Body of pancreas (tissue), 4 donors: ENCODE data around the gene C14orf93. TPM values are rescaled to one million over a fixed set of nuclear protein-coding genes. Genes with fewer than 3 reads are reported as not detected.
A peak's percentile ranks its signal among the peaks of the same experiment; 100 is the strongest.
"Not testable (repeated sequence)": the region's sequence is repeated elsewhere in the genome, so short reads cannot be mapped to it uniquely, and the experiment has no call there.

ENCODE experiments used
- ATAC-seq: fragments of 150-250 bp; one replicate; pipeline ENCODE4 v1.9.1; 2016
- DNase-seq, 4 donors: peaks; one replicate each; pipeline ENCODE4 v3.0.0-alpha.2; 2019
- H3K27ac ChIP-seq, 4 donors: fragments of 200-600 bp; sonication (generic); 1 replicate in 3 of 4; 2 replicates in 1 of 4; pipeline versions ENCODE4 v1.5.1 to v1.6.1; 2016 to 2019; ENCODE audit warnings: mild to moderate bottlenecking in 1 of 4, mixed read lengths in 1 of 4, moderate library complexity in 1 of 4
- H3K27me3 ChIP-seq, 2 donors: fragments of 200-600 bp; sonication (generic); one replicate each; pipeline ENCODE4 v1.6.0; 2016; ENCODE audit warnings: mild to moderate bottlenecking in 1 of 2
- H3K36me3 ChIP-seq, 2 donors: fragments of 200-600 bp; sonication (generic); replicated peaks in 1 of 2; 2 replicates each; pipeline ENCODE4 v1.5.1; 2016; ENCODE audit warnings: low read depth in 2 of 2; ENCODE audit not compliant: insufficient read depth in 1 of 2
- H3K4me1 ChIP-seq: fragments of 200-600 bp; sonication (generic); one replicate; pipeline ENCODE4 v1.6.0; 2016
- H3K4me3 ChIP-seq, 2 donors: fragments of 200-600 bp; sonication (generic); 1 replicate in 1 of 2; 2 replicates in 1 of 2; pipeline ENCODE4 v1.5.1; 2016 to 2019
- H3K9me3 ChIP-seq, 3 donors: fragments of 200-600 bp; sonication (generic); 1 replicate in 2 of 3; 2 replicates in 1 of 3; pipeline ENCODE4 v1.5.1; 2016
- CTCF ChIP-seq, 7 experiments: fragments of 450-650 bp in 4 of 7; fragments of 200-600 bp in 3 of 7; sonication (generic) in 3 of 7; IDR thresholded peaks; one replicate each; pipeline ENCODE4 v1.5.1; 2016 to 2019; ENCODE audit warnings: antibody characterized with exemption in 7 of 7
- POLR2A ChIP-seq, 3 donors: fragments of 450-650 bp; IDR thresholded peaks; one replicate each; pipeline ENCODE4 v1.6.1; 2016; ENCODE audit warnings: antibody characterized with exemption in 3 of 3, mild to moderate bottlenecking in 2 of 3
- WGBS, 2 donors: methylation state at CpG; one replicate each; pipeline ENCODE4 v1.1.5; 2017; 5-methylcytosine and 5-hydroxymethylcytosine counted together
- intact Hi-C: fragments of 100-400 bp; cut with DNase I; formaldehyde crosslinking; loops from one replicate; pipeline ENCODE4 v1.15.1; 2023
- total RNA-seq, 2 donors: library from RNA; depleted of rRNA; stranded (reverse); fragments of >200 nt; gene quantifications; one replicate each; pipeline ENCODE4 v1.1.0, GENCODE V29; 2016

C14orf93 gene
- total RNA-seq, 2 donors from 2014 or later, result 4.0 to 11.2 TPM

GRCh38 chr14:23005451-23006187 lies 4.3 kb downstream of the C14orf93 start:
- Histone ChIP-seq H3K4me3 (no peak overlapping the region), H3K27ac (peak overlapping the region; percentile 79 to 97 (median 94)), H3K36me3 (no peaks in the 10 kb centered on the region), H3K4me1 (peaks cover 18% of the 10 kb centered on the region), H3K27me3 (no peaks in the 10 kb centered on the region), H3K9me3 (no peaks in the 10 kb centered on the region)
- ATAC-seq (no peak), DNase-seq (no peak)
- TF ChIP-seq POLR2A (IDR thresholded peaks at IDR 0.05) (no peak), CTCF (IDR thresholded peaks at IDR 0.05) (no peak)
- WGBS, 2 donors, result 63 to 67% methylated on average over 3 of the region's 3 CpGs
- intact Hi-C loops, result no loop called here

- ATAC-seq, H3K4me3 ChIP-seq, H3K9me3 ChIP-seq, H3K27me3 ChIP-seq, H3K36me3 ChIP-seq, intact Hi-C loops, DNase-seq, H3K27ac ChIP-seq: not testable (repeated sequence)
- H3K4me1 ChIP-seq, result peaks cover 14% of the 10 kb centered on the region
- 95 to 100% methylated on average over 3 to 4 of the region's 4 CpGs for WGBS, 2 donors
Observed at GRCh38 chr14:23004274-23004673, 5.7 kb downstream of the C14orf93 start.

GRCh38 chr14:23002592-23002991 lies 7.4 kb downstream of the C14orf93 start:
- peaks cover 13% of the 10 kb centered on the region for H3K4me1 ChIP-seq
- H3K4me3 ChIP-seq, result no peak overlapping the region
- DNase-seq (no peak), ATAC-seq (no peak)
- intact Hi-C loops, result no loop called here
- no peak for TF ChIP-seq CTCF (IDR thresholded peaks at IDR 0.05)
- TF ChIP-seq POLR2A (IDR thresholded peaks at IDR 0.05), result no peak
- 77 to 98% methylated on average over 3 of the region's 3 CpGs for WGBS, 2 donors
- H3K27ac ChIP-seq, result no peak overlapping the region
- no peaks in the 10 kb centered on the region for H3K27me3 ChIP-seq
- H3K36me3 ChIP-seq, result no peaks in the 10 kb centered on the region
- H3K9me3 ChIP-seq, result no peaks in the 10 kb centered on the region

- no peak for DNase-seq
- H3K27me3 ChIP-seq, result no peaks in the 10 kb centered on the region
- intact Hi-C loops, result no loop called here
- WGBS, 2 donors, result 94 to 97% methylated on average over 2 of the region's 2 CpGs
- no peak overlapping the region for H3K27ac ChIP-seq
- peaks cover 4% of the 10 kb centered on the region for H3K4me1 ChIP-seq
- no peaks in the 10 kb centered on the region for H3K9me3 ChIP-seq
- H3K36me3 ChIP-seq, result no peaks in the 10 kb centered on the region
- H3K4me3 ChIP-seq, result no peak overlapping the region
- TF ChIP-seq CTCF (IDR thresholded peaks at IDR 0.05) (no peak), POLR2A (IDR thresholded peaks at IDR 0.05) (no peak)
- ATAC-seq, result no peak
Observed at GRCh38 chr14:23000860-23001259, 9.1 kb downstream of the C14orf93 start.

- no peaks in the 10 kb centered on the region for H3K36me3 ChIP-seq
- H3K27me3 ChIP-seq, result no peaks in the 10 kb centered on the region
- no peak overlapping the region for H3K4me3 ChIP-seq
- ATAC-seq, result peak; percentile 50
- no peaks in the 10 kb centered on the region for H3K9me3 ChIP-seq
- intact Hi-C loops, result no loop called here
- DNase-seq, result peak in 1 of 4 donors; percentile 44
- TF ChIP-seq CTCF (IDR thresholded peaks at IDR 0.05) (no peak), POLR2A (IDR thresholded peaks at IDR 0.05) (no peak)
- H3K4me1 ChIP-seq, result peaks cover 5% of the 10 kb centered on the region
- H3K27ac ChIP-seq, result no peak overlapping the region
- WGBS, 2 donors, result 64 to 80% methylated on average over 14 to 16 of the region's 16 CpGs
Observed at GRCh38 chr14:22998329-22999012, 11.5 kb downstream of the C14orf93 start.
